ENCODE measurements around the gene FUBP1. TPM values are rescaled to one million over a fixed set of nuclear protein-coding genes. Genes with fewer than 3 reads are reported as not detected.

The FUBP1 gene
- total RNA-seq, 2 donors from 2014 or later, result 225 to 253 TPM

GRCh38 chr1:77966291-77966690 lies 12.6 kb downstream of the FUBP1 start:
- DNase-seq (ENCODE audit: low spot score in 2 of 2) (no peak), ATAC-seq (peak; percentile 51 to 59)
- peak overlapping the region; percentile 54 to 66 for H3K27ac Mint-ChIP-seq
- H3K36me3 Mint-ChIP-seq, result peaks cover 34 to 46% of the 10 kb centered on the region in 2 donors
- H3K9me3 Mint-ChIP-seq, result no peaks in the 10 kb centered on the region

- peak overlapping the region; percentile 2 to 38 for H3K27ac Mint-ChIP-seq
- H3K36me3 Mint-ChIP-seq, result peaks cover 38 to 50% of the 10 kb centered on the region in 2 donors
- peak; percentile 74 to 85 for ATAC-seq
- H3K9me3 Mint-ChIP-seq, result no peaks in the 10 kb centered on the region
- DNase-seq (ENCODE audit: low spot score in 2 of 2), result no peak
Observed at GRCh38 chr1:77961392-77961791, 17.5 kb downstream of the FUBP1 start.

DNA sequence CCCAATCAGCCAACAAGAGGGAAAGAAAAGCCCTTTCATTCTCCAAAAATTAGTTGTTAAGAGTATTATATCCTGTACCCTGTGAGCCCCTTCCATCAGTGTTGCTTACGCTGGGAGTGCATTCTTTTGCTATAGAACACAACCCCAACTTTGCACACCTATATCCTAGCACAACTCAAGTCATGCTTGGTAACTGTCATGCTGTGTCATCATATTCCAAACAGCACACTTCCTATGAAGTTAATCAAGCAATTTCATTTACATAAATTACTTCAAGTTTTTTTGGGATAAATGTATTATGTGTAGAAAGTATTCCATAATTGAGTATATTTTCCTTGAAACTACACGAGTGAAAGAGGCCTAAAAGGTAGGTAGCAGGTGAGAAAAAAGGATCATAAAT lies 20.0 kb downstream of the FUBP1 start:
- no peak for ATAC-seq
- Mint-ChIP-seq H3K27ac (peak overlapping the region; percentile 59 to 76), H3K36me3 (peaks cover 30 to 56% of the 10 kb centered on the region in 2 donors), H3K9me3 (no peaks in the 10 kb centered on the region)
- DNase-seq (ENCODE audit: low spot score in 2 of 2), result no peak

GRCh38 chr1:77958391-77958790 lies 20.5 kb downstream of the FUBP1 start:
- no peak for ATAC-seq
- Mint-ChIP-seq H3K36me3 (peaks cover 30 to 60% of the 10 kb centered on the region in 2 donors), H3K27ac (peak overlapping the region; percentile 59 to 76), H3K9me3 (no peaks in the 10 kb centered on the region)
- no peak for DNase-seq (ENCODE audit: low spot score in 2 of 2)

GRCh38 chr1:77956464-77956863 lies 22.4 kb downstream of the FUBP1 start:
- ATAC-seq, result no peak
- H3K36me3 Mint-ChIP-seq, result peaks cover 17 to 57% of the 10 kb centered on the region in 2 donors
- H3K9me3 Mint-ChIP-seq, result no peaks in the 10 kb centered on the region
- DNase-seq (ENCODE audit: low spot score in 2 of 2), result no peak
- H3K27ac Mint-ChIP-seq, result no peak overlapping the region

GRCh38 chr1:77955709-77956108 lies 23.2 kb downstream of the FUBP1 start:
- Mint-ChIP-seq H3K27ac (no peak overlapping the region), H3K36me3 (peaks cover 10 to 49% of the 10 kb centered on the region in 2 donors), H3K9me3 (no peaks in the 10 kb centered on the region)
- ATAC-seq (no peak), DNase-seq (ENCODE audit: low spot score in 2 of 2) (no peak)

DNA sequence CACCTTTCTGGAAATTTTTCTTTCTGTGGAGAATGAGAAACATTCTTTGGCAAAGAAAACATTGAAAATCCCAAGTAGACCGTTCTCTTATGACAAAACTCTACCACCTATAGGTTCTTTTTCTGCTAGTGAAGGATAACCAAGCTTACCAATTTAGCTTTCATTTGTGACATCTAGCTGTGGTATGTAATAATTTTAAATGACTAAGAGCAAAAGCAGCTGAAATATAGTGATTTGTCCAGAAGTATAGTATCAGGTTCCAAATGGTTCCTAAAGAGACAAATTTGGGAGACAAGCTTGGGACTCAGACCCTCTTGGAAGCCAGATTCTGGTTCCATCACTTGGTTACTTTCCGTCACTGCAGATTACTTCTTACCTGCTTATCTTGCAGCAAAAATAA lies 24.4 kb downstream of the FUBP1 start:
- Mint-ChIP-seq H3K36me3 (peaks cover 7 to 42% of the 10 kb centered on the region in 2 donors), H3K9me3 (no peaks in the 10 kb centered on the region), H3K27ac (no peak overlapping the region)
- ATAC-seq (no peak), DNase-seq (ENCODE audit: low spot score in 2 of 2) (no peak)

- H3K9me3 Mint-ChIP-seq, result no peaks in the 10 kb centered on the region
- no peak for ATAC-seq
Observed at GRCh38 chr1:77953907-77954306, 25.0 kb downstream of the FUBP1 start.

DNA sequence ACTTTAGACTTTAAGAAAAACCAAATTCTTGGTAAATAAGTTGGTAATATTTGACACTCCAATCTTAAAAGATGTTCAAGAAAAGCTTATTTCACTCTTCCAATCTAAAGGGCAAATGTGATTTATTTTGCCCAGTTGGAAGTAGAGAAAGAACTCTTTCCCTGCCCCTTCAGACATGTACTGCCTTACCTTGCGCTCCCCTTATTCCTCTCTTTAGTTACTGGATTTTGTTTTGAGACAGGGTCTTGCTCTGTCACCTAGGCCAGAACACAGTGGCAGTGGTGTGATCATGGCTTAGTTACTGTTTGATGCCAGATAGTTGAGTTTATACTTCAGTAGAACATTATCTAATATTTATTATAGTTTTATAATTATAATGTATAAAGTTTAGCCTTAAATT lies 27.5 kb downstream of the FUBP1 start:
- H3K27ac Mint-ChIP-seq, result peak overlapping the region in 1 of 2 donors; percentile 48
- ATAC-seq (no peak), DNase-seq (ENCODE audit: low spot score in 2 of 2) (no peak)
- H3K36me3 Mint-ChIP-seq, result peaks cover 0 to 50% of the 10 kb centered on the region in 2 donors
- no peaks in the 10 kb centered on the region for H3K9me3 Mint-ChIP-seq

More at GRCh38 chr1:77953907-77954306, 25.0 kb downstream of the FUBP1 start:
- H3K36me3 Mint-ChIP-seq, result peaks cover 6 to 45% of the 10 kb centered on the region in 2 donors
- no peak for DNase-seq (ENCODE audit: low spot score in 2 of 2)
- H3K27ac Mint-ChIP-seq, result peak overlapping the region in 1 of 2 donors; percentile 29

DNA sequence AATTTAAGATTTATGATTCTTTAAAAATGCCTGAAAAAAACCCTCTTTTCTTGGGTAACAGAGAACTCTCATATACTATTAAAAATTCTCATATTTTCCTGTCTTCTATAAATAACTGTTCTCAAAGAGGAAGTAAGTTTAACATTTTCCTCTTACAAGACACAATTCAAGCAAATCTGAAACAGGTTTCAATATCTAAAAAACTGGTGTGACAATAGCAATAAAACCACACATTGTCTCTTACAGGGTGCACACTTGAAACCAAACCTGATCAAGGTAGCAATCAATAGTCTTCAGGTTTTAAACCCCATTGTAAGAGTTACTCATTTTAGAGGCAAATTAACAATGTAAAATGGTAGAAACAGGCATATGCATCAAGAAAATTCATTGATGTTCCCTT lies 28.0 kb downstream of the FUBP1 start:
- ATAC-seq, result peak in 1 of 2 donors; percentile 67
- Mint-ChIP-seq H3K36me3 (peaks cover 0 to 50% of the 10 kb centered on the region in 2 donors), H3K9me3 (no peaks in the 10 kb centered on the region), H3K27ac (peak overlapping the region; percentile 48 to 50)
- no peak for DNase-seq (ENCODE audit: low spot score in 2 of 2)

- DNase-seq (ENCODE audit: low spot score in 2 of 2) (no peak), ATAC-seq (no peak)
- H3K36me3 Mint-ChIP-seq, result peaks cover 0 to 50% of the 10 kb centered on the region in 2 donors
- no peaks in the 10 kb centered on the region for H3K9me3 Mint-ChIP-seq
- H3K27ac Mint-ChIP-seq, result peak overlapping the region in 1 of 2 donors; percentile 26
Observed at GRCh38 chr1:77948841-77949424, 29.9 kb downstream of the FUBP1 start.

DNA sequence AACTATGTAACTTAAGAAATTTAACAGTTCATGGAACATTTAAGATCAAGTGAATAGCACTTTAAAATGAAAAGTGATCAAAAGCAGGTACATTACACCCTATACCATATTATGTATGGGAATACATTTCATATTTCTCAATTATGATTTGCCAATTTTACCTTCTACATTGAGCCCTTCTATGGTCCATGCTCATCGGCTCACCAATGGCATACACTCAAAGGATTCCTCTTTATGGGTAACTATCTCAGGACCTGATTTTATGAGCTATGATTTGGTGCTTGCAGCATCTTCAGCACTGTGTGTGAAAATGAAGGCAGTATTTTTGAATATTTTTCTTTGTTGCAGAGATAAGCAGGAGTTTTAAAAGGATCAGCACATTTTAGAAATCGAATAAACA lies 33.5 kb downstream of the FUBP1 start:
- DNase-seq (ENCODE audit: low spot score in 2 of 2) (no peak), ATAC-seq (no peak)
- no peak overlapping the region for H3K27ac Mint-ChIP-seq
- H3K36me3 Mint-ChIP-seq, result peaks cover 0 to 48% of the 10 kb centered on the region in 2 donors
- H3K9me3 Mint-ChIP-seq, result no peaks in the 10 kb centered on the region

- H3K36me3 Mint-ChIP-seq, result peaks cover 0 to 29% of the 10 kb centered on the region in 2 donors
Observed at GRCh38 chr1:77942400-77943140, 36.3 kb downstream of the FUBP1 start.

DNA sequence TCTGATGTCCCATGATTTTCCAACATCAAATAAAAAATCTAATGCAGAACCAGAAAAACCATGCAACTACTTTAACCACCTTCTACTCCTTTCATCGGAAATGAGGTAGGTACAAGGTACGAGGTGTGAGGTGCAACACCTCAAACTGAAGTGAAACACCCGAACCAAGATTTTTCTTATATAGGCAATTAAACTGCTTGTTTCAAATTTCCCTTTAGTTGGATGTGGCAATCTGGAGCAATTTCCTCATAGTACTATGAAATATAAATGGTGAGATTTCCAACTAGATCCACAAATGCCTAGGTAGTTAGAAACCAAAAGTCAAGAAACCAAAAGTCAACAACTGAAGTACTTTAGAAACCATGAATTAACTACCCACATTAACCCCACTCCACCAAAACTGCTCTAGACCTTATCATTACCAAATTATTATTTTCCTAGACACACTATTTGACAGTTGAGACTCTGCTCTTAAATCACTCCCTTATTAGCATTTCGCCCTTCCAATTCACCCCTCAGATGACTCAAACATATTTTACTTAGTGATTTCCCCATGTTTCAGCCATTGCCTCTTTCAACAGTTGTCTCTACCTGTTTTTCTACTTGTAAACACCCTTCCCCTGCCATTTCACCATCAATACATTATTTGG lies 37.8 kb downstream of the FUBP1 start:
- DNase-seq (ENCODE audit: low spot score in 2 of 2) (no peak), ATAC-seq (peak in 1 of 2 donors; percentile 16)
- H3K9me3 Mint-ChIP-seq, result no peaks in the 10 kb centered on the region
- H3K36me3 Mint-ChIP-seq, result peaks cover 0 to 23% of the 10 kb centered on the region in 2 donors
- H3K27ac Mint-ChIP-seq, result peak overlapping the region; percentile 5 to 51

More at GRCh38 chr1:77942400-77943140, 36.3 kb downstream of the FUBP1 start:
- no peak for DNase-seq (ENCODE audit: low spot score in 2 of 2)
- Mint-ChIP-seq H3K9me3 (no peaks in the 10 kb centered on the region), H3K27ac (peak overlapping the region; percentile 5 to 23)
- ATAC-seq, result no peak

GRCh38 chr1:77938651-77939050 lies 40.2 kb downstream of the FUBP1 start:
- peaks cover 0 to 12% of the 10 kb centered on the region in 2 donors for H3K36me3 Mint-ChIP-seq
- no peaks in the 10 kb centered on the region for H3K9me3 Mint-ChIP-seq
- no peak for ATAC-seq
- no peak for DNase-seq (ENCODE audit: low spot score in 2 of 2)
- no peak overlapping the region for H3K27ac Mint-ChIP-seq

DNA sequence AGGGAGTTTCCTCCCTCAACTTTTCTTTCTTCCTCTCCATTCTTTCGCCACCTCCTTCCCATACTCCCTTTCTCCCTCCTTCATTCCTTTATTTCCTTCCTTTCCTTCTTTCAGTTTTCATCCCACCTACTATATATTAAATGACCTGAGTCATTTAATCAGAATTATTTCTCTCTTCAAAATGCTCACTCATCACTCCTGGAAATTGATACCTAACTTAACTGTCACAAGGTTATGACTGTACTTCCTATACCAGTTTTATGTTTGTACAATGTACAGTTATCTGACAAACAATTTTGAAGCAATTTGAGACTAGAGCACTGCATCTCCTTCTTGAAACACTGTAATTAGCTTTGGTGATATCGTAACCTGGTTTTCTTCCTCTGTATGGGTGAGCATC lies 49.1 kb downstream of the FUBP1 start:
- DNase-seq (ENCODE audit: low spot score in 2 of 2), result no peak
- Mint-ChIP-seq H3K27ac (no peak overlapping the region), H3K36me3 (no peaks in the 10 kb centered on the region), H3K9me3 (no peaks in the 10 kb centered on the region)
- no peak for ATAC-seq

GRCh38 chr1:77927414-77927813 lies 51.5 kb downstream of the FUBP1 start:
- no peak overlapping the region for H3K27ac Mint-ChIP-seq
- no peaks in the 10 kb centered on the region for H3K36me3 Mint-ChIP-seq
- ATAC-seq, result no peak
- no peaks in the 10 kb centered on the region for H3K9me3 Mint-ChIP-seq
- no peak for DNase-seq (ENCODE audit: low spot score in 2 of 2)

Measured in activated naive CD4-positive, alpha-beta T cell treated with anti-CD3 and anti-CD28 coated beads, Interleukin-2, amount 50 U/mL, for 72 hours (primary cell).